Measurements from ENCODE around the gene DCST2.

Gene DCST2

GRCh38 chr1:155069551-155070157 lies 36.1 kb upstream of the DCST2 start:
- no peak for DNase-seq

- no peak for DNase-seq
Observed at GRCh38 chr1:155068599-155068998, 35.0 kb upstream of the DCST2 start.

GRCh38 chr1:155066777-155067176 lies 33.2 kb upstream of the DCST2 start:
- DNase-seq, result no peak

DNA sequence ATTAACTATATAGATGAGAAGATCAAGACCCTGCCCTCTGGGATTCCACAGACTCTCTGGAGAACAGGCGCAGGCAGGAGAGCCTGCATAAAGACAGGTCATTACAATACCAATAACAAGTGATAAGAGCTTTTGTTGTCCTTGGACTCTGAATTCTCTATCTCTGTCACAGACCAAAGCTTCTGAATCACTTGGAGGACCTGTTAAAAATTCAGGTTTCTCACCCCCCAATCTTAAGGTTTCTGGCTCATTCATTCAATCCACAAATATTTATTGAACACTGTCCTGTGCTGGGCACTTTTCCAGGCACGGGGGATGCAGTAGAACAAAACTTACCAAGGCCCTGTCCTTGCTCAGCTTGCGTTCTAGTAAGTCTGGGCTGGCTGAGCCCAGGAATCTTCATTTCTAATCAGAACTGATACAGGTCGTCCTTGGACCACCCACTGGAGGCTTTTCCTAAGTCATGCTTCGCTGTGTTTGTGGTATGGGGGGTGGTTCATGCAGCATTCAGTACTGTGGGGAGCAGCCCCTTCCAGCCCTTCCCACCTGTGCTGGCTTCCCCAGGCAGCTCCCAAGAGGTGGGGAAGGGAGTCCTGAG lies 31.4 kb upstream of the DCST2 start:
- DNase-seq, result no peak

DNA sequence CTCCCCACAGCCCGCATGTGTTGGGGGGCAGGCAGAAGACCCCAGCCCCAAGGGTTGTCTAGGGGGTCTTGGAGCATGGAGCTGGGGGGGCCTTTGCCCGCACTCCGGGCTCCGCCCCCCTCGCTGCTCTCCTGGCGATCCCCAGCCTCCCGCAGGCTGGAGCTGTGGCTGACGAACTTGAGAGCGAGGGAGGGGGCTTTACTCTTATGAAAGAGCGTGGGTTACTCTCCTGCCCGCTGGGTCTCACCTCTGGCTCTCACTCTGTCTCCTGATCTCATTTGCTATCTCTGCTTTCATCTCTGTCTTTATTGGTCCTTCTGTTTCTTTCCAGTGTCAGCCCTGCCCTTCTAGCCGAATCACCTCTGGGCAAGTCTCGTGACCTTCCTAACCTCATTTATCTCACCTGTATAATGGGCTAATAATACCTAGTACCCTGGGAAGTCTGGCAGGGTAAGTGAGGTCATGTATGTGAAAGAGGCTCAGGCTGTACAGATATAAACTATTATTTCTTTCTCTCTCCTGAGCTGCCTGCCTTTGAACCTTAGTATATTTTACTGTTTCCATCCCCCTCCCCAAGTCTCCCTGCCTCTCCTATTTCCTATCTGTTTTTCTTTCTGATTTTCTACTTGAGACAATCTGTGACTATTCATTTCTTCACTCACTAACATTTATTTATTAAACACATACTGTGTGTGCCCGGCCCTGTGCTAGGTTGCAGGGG lies 30.7 kb upstream of the DCST2 start:
- DNase-seq, result peak; percentile 23 to 50

DNA sequence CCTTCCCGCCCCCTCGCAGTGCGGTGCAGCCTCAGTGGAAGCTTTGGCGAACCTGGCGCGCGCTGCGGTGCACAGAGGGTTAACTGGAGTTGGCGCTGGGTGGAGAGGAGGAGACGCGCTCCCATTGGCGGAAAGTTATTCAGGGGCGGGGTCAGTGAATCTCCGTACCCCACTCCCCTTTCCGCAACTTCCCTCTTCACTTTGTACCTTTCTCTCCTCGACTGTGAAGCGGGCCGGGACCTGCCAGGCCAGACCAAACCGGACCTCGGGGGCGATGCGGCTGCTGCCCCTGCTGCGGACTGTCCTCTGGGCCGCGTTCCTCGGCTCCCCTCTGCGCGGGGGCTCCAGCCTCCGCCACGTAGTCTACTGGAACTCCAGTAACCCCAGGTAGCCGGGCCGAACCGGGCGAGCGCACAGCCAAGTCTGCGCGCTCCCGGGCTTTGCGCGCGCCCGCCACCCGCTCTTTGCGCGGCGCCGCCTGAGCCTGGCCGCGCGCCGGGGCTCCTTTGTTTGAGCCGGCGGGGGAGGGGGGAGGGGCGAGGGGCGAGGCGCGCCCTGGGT lies 30.0 kb upstream of the DCST2 start, which contains the start of gene EFNA4:
Gene EFNA4 (plus strand): TSS at position 191 of the 561 bp plus-strand sequence. CDS start 84 bp downstream, at position 275.
- DNase-seq, result peak; percentile 85 to 90

GRCh38 chr1:155062702-155063411 lies 29.3 kb upstream of the DCST2 start:
- peak; percentile 86 to 90 for DNase-seq

GRCh38 chr1:155062151-155062686 lies 28.6 kb upstream of the DCST2 start:
- peak in 1 of 2 experiments; percentile 12 for DNase-seq

- peak; percentile 98 for DNase-seq
Observed at GRCh38 chr1:155061381-155062150, 28.0 kb upstream of the DCST2 start.

DNA sequence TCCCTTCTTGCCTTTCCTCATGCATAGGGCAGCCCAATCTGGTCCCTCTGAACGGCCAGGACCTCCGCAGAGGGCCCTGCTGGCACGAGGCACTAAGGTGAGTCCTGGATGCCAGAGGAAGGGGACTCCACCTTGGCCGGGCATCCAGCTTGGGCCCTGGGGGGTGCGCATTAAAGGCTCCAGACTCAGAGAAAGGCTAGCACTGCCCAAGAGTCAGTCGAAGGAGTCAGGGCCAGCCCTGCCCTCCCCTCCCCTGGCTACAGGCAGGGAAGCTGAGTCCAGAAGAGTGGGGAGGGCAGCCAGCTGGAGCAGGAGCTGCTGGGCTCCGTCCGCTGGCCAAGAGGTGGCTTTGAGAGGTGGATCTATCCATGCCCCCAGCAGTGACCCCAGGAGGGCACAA lies 27.2 kb upstream of the DCST2 start:
- DNase-seq, result no peak

DNA sequence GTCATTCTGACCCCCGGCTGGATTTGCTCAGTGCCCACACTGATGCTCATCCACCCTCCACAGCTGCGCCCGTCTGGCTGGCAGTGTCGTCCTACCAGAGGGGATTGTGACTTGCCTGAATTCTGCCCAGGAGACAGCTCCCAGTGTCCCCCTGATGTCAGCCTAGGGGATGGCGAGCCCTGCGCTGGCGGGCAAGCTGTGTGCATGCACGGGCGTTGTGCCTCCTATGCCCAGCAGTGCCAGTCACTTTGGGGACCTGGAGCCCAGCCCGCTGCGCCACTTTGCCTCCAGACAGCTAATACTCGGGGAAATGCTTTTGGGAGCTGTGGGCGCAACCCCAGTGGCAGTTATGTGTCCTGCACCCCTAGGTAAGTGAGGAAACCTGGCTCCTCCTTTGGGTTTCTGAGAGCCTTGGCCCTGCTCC lies 24.2 kb upstream of the DCST2 start:
- no peak for DNase-seq

- no peak for DNase-seq
Observed at GRCh38 chr1:155057104-155057503, 23.5 kb upstream of the DCST2 start.

DNA sequence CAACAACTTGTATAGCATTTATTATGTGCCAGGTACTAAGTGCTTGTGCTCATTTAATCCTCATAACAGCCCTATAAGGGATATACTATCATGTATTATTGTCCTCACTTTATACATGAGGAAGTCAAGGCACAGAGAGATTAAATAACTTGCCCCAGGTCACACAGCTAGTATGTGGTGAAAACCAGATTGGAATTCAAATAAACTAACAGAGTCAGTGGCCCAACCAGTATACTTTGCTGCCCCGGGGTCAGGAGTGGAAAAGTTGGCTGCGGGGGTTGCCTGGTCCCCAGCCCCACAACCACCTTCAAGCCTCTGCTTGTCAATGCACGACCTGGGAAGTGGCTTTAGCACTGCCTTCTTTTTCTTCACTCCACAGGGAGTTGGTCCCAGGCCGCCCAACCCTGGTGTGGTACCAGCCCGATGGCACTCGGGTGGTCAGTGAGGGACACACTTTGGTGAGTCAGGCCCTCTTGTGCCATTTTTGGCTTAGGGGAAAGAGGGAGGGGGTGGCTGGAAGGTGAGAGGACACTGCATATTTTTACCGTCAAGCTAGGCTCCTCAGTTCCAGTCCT lies 20.0 kb upstream of the DCST2 start:
- no peak for DNase-seq

DNA sequence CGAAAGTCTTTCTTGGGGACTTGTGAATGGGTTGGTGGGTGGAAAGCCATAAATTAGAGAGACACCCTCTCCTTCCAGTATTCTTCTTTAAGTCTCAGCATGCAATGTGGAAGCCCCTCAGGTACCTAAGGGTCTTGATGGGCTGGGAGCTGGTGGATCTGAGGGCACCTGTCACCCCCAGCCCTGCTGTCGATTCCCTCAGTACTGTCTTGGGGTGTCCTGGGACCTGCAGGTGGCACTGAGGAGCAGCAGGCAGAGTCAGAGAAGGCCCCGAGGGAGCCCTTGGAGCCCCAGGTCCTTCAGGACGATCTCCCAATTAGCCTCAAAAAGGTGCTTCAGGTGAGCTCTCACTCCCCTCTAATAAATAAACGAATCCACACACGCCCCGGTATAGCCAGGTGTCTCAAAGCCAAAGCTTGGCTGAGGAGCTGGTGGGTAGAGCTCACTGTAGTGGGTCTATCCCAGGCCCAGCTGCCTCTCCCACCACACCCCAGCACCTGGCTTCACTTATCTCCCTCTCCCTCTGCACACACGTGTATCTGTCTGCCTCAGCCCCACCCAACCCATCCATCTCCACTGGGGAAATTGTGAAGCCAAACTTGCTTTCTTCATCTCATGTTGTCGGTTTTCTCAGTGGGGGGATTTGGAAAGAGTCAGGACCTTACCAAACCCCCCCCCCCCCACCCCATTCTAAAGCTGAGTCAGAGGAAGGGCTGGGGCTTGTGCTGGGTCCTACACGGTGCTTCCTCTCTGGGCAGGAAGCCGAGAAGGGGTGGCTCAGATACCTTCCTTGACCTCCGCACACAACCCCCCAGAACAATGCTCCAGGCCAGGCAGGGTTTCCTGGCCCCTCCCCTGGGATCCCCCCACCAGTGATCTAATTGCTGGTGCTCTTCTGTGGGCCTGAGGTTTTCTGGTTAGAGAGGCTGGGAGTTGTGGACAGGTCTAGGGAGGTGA lies 19.1 kb upstream of the DCST2 start:
- peak; percentile 37 to 48 for DNase-seq

DNA sequence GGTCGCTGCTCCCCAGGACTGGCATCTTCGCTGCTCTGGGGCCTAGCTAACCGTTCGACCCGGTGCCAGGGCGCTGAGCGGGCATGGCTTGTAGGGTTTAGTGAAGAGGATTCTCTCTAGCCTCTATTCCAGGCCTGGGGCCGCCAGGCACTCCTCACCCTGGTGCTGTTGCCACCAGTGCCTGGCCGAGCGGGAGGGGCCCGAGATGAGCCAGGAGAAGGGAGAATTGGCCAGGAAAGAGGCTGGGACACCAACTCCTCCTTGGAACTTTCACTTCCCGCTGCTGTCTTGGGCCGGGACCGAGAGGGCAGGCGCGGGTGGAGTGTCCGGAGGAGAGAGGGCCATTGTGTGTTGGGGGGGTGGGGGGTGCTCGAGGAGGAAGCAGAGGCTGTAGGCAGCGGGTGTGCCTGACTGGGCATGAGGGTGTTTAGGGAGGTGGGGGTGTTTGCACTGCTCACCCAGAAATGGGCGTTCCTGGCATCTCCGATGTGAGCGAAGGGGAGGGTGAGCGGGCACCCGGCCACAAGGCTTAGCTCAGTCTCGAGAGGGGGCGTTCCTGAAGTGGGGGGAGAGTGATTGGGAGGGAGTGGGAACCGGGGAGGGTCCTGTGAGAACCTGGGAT lies 18.3 kb upstream of the DCST2 start:
- DNase-seq, result peak; percentile 46 to 52

GRCh38 chr1:155051342-155051776 lies 17.8 kb upstream of the DCST2 start:
- no peak for DNase-seq

GRCh38 chr1:155050560-155051341 lies 17.2 kb upstream of the DCST2 start, which contains the start of gene ADAM15:
ADAM15 (plus strand) TSS chr1:155051316; CDS start chr1:155051387, 71 bp downstream.
- peak; percentile 84 for DNase-seq

- no peak for DNase-seq
Observed at GRCh38 chr1:155049651-155050559, 16.3 kb upstream of the DCST2 start.

All from activated CD4-positive, alpha-beta T cell treated with anti-CD3 and anti-CD28 coated beads, Interleukin-2, amount 50 U/mL, for 48 hours (primary cell).